Skeletal muscle satellite cell (primary cell): ENCODE results near the gene NR2F2.

Experiments used
- H3K27me3 ChIP-seq: 2 replicates; pipeline ENCODE4 v1.7.0; 2013; ENCODE audit warnings: low read length; ENCODE audit not compliant: control insufficient read depth, insufficient read depth
- H3K36me3 ChIP-seq: 2 replicates; pipeline ENCODE4 v1.7.0; 2013; ENCODE audit warnings: mild to moderate bottlenecking, control low read depth, low read length; ENCODE audit not compliant: insufficient read depth
- H3K4me1 ChIP-seq: 2 replicates; pipeline ENCODE4 v1.7.0; 2013; ENCODE audit warnings: low read length; ENCODE audit not compliant: control insufficient read depth, insufficient read depth
- H3K4me2 ChIP-seq: 2 replicates; pipeline ENCODE4 v1.7.0; 2013; ENCODE audit warnings: mild to moderate bottlenecking, low read length
- H3K4me3 ChIP-seq: 2 replicates; pipeline ENCODE4 v1.7.0; 2013; ENCODE audit warnings: low read length
- H3K9ac ChIP-seq: 2 replicates; pipeline ENCODE4 v1.7.0; 2013; ENCODE audit warnings: mild to moderate bottlenecking, low read depth, low read length, moderate library complexity
- H3K9me3 ChIP-seq: replicated peaks from 2 replicates; pipeline ENCODE4 v1.7.0; 2013; ENCODE audit warnings: mild to moderate bottlenecking, control low read depth, low read length

The NR2F2 gene

DNA sequence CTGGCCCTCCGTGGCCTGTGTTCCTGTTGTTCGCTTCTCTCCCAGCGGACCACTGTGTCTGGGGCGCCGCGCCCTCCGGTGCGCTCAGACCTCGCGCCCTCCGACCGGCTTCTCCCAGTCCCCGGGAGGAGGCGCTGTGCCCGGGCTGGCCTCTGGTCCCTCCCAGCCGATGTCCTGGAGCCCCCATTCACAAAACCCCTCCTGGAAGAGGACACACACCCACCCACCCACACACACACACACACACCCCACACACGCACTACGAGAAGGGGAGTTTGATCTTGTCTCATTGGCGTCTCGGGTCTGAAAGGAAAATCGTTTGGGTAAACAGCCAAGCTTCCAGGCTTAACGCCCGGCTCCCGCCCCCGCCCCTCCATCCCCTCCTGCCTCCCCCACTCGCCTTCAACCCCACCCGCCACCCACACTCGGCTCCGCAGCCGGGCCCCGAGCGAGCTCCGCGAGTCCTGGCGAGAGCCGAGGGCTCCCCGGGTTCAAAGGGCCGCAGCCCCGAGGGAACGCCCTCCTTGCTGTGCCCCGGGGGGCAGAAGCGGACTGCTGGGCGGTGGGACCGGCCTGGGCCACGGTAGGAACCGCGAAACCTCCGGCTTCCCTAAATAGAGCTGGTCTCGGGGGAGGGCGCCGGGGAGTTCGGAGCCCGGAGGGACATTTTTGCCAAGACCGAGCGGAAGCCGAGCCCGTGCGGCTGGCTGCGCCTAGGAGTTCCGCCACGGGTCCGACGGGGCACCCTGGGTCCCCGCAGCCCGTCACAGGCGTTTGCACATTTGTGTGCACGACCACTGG is 23.6 kb downstream of the NR2F2 start:
- Histone ChIP-seq H3K4me2 (peak overlapping the region; percentile 91), H3K27me3 (no peaks in the 10 kb centered on the region), H3K9ac (peak overlapping the region; percentile 93), H3K4me1 (peaks cover 21% of the 10 kb centered on the region), H3K9me3 (no peaks in the 10 kb centered on the region), H3K36me3 (no peaks in the 10 kb centered on the region), H3K4me3 (peak overlapping the region; percentile 88)

DNA sequence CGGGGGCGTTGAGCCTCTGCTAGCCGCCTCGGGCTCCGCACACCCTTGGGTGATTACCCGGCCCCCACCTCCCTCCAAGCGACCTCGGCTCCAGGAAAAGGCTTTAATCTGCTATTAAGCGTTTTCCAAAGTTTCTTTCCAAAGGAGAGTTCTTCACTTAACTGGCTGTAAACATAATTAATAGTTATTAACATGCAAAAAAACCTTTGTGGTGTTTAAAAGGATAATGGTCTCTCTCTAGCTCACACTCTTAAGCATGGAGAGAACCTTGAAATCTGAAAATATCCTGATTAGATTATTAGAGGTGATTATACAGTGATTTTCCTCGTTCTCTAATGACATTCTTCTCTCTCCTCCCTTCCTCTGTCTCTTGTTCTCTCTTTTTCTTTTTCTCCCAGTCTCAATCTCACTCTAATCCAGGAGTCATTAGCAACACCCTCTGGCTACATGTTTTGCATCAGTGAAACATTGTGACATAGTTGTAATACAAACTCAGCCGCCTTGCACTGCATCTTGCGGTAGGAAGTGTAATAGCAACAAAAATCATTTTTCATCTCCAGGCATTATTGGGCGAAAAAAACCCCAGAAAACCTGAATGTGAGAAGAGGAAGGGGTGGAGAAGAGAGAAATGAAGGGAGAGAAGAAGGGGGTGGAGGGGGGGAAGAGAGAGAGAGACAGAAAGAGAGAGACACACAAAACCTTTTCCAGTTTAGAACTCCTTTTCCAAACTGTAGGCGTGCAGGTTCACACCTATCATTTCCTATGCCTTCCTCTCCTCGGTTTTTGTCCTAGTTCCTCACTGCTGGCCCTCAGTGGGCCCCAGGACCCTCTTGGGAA is 24.4 kb downstream of the NR2F2 start:
- Histone ChIP-seq H3K27me3 (no peaks in the 10 kb centered on the region), H3K36me3 (no peaks in the 10 kb centered on the region), H3K9me3 (no peaks in the 10 kb centered on the region), H3K4me3 (peak overlapping the region; percentile 88), H3K4me2 (peak overlapping the region; percentile 91), H3K4me1 (peaks cover 26% of the 10 kb centered on the region), H3K9ac (peak overlapping the region; percentile 93)

DNA sequence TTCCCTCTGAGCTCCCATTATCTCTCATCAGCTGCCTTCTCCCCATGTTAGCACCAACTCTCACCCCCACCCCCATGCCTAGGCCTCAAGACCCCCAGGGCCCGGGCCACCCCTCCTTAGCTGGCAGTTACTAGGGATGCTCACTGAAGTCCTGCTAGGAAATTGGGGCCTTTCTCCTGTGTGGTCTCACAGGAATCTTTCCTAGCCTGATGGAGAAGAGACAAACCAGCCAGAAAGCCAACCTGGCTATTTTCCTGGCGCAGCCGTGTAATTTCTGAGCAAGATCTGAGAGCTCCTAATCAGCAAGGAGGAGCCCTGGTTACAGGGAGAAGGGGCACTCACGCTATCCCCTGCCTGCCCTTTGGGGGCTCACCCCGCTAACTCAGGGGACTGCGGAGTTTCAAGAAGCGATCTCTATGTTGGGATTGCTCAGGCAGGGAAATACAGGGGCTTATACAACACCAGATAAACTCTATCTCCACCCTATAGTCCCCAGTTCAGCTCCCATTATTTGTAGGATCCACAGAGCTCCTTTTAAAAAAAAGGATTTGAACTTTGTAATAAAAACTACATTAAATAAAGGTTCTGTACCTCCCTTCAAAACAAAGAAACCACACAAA is 25.2 kb downstream of the NR2F2 start:
- Histone ChIP-seq H3K4me3 (peak overlapping the region; percentile 88), H3K4me2 (peak overlapping the region; percentile 91), H3K4me1 (peaks cover 27% of the 10 kb centered on the region), H3K36me3 (no peaks in the 10 kb centered on the region), H3K9me3 (no peaks in the 10 kb centered on the region), H3K27me3 (no peaks in the 10 kb centered on the region), H3K9ac (peak overlapping the region; percentile 43)

GRCh38 chr15:96356494-96357455 is 26.3 kb downstream of the NR2F2 start:
- Histone ChIP-seq H3K4me1 (peaks cover 35% of the 10 kb centered on the region), H3K4me3 (peak overlapping the region; percentile 91), H3K36me3 (no peaks in the 10 kb centered on the region), H3K9me3 (no peaks in the 10 kb centered on the region), H3K9ac (peak overlapping the region; percentile 77), H3K4me2 (peak overlapping the region; percentile 82), H3K27me3 (no peaks in the 10 kb centered on the region)

DNA sequence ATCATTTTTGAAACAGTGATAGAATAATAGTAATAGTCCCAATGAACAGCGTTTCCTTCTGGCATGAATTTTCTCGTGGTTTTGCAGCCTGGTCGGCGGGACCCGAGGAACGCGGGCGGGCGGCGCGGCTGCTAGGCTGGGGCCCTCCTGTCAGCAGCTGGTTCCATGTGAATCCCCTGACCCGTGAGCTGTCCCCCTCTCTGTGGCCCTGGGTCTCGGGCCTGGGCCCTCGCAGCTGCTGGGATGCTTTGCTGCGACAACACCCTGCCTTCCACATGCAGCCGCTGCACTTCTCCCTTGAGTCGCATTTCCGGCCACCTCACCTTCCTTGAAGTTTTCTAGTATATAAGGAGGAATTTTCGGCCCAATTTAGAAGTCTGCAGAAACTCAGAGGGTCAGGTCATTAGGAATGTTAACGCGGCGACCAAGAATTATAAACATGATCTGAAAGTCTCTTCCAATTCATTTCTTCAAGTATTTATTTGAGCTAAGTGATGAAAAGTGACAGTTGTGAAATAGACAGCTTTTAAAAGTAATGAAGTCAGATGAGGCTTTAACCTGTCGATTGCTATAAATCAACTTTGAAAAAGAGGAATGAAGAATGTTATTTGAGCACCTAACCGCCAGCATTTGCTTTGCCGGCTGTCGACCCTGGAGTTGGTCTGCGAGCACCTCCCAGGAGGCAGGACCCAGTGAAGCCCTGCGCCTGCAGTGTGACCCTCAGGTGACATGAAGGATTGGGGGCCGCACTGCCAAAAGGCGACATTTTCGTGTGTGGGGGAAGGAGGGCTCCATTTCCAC is 27.7 kb downstream of the NR2F2 start:
- peak overlapping the region; percentile 82 for H3K4me2 ChIP-seq
- H3K4me3 ChIP-seq, result peak overlapping the region; percentile 91
- H3K36me3 ChIP-seq, result no peaks in the 10 kb centered on the region
- peaks cover 35% of the 10 kb centered on the region for H3K4me1 ChIP-seq
- no peaks in the 10 kb centered on the region for H3K27me3 ChIP-seq
- no peak overlapping the region for H3K9ac ChIP-seq
- H3K9me3 ChIP-seq, result no peaks in the 10 kb centered on the region

DNA sequence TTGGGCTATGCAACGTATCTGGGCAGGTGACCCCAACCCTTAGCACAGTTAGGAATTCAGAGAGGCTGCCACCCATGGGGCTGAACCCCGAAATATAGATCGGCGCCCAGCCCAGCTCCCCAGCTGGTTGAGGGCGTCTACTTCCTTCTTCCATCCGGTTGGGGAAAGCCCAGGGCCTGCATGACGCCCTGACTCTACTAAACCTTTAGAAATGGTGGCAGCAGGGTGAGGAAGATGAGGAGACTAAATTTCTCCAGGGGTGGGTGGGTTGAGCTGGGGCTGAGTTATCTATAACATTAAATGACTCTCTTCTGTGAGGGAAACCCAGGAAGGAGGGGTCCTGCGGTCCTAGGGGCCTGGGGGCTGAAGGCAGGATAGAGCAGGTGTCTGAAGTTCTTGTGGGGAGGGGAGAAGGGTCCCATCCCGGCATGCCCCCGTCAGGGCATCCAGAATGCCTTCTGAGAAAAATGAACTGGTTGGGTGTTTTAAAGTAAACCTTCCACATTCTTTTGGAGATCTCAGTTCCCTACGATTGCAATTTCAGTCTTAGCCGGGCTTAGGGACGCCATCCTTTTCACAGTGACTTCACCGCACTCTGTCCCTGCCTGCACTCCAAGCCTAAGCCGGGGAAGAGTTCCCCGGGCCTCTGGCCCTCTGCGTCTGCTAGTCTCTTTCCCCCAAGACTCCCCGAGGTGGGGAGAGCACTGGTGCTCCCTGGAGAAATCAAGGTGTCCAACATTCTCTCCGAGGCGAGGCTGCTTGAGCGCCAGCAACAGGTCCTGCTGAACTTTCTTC is 28.5 kb downstream of the NR2F2 start:
- Histone ChIP-seq H3K9ac (no peak overlapping the region), H3K36me3 (no peaks in the 10 kb centered on the region), H3K4me2 (peak overlapping the region; percentile 86), H3K27me3 (no peaks in the 10 kb centered on the region), H3K4me1 (peaks cover 30% of the 10 kb centered on the region), H3K4me3 (no peak overlapping the region), H3K9me3 (no peaks in the 10 kb centered on the region)

DNA sequence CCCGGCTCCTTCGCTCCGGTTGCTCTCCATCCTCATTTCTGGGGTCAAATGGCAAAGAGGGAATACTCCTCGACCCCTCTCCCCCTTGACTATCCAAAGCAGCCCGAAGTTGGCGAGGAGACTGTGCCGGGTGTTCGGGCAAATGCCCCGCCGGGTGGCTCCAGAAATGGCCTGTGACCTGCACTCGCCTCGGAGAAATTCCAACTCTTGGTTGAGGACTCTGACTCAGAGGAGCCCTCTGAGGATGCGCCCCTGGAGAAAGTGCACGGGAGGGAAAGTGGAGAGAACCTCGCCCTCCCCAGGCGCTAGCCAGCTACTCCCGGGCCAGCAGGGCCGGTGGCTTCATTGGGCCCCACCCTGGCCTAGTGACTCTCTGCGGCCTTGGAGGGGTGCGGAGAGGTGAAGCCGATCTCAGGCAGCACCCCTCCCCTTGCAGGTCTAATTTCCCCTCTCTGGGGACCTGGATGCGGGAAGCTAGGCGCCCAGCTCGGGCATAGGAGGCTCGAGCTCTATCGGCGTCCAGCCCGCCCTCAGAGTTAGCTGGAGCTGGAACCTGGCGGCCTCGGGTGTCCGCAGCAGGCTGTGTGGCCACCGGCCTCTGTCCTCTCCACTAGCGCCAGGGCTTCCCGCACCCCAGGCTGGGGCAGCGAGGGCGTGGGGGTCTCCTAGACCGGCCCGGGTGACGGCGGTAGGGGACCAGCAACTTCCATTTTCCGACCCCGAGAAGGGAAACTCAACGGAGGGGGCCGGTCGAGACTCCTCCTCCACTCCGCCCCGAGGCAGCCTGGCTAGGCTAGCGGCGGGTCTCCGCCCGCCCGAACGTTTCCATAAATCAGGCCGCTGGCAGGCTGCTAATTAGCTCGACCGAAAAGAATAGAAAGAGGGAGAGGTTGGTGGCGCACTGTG is 29.4 kb downstream of the NR2F2 start:
- Histone ChIP-seq H3K36me3 (no peaks in the 10 kb centered on the region), H3K4me2 (peak overlapping the region; percentile 86), H3K4me3 (peak overlapping the region; percentile 82), H3K27me3 (no peaks in the 10 kb centered on the region), H3K9ac (peak overlapping the region; percentile 83), H3K9me3 (no peaks in the 10 kb centered on the region), H3K4me1 (peaks cover 26% of the 10 kb centered on the region)

DNA sequence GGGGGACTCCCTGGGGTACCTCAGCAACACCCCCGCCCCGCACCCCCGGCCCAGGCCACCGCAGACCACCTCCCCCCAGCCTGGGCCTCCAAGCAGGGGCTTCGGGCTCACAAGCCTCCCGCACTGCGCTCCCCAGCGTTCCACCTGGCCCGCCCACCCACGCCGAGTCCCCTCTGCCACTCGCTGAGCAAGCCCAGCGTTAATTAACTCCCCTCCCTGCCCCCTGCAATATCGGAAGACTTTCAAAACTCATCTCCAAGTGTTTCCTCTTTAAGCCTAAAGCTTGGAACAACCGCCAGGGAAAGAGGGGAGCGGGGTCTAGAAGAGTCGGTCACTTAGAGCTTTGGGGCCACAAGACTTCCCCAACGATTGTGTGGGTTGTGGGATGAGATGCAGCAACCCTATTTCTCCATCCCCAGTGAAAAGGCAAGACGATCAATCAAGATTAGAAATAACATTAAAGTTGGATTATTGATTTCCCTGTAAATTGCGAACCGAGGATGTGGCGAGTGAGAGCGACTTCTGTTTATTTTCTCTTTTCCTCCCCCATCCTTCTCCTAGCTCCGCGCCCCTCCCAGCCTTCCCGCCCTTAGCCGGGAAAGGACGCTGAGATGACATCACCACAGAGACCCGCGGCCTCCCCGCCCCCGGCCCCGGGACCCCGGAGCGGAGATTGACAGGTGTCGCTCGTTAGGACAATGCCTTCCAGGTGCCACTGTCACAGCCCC is 30.2 kb downstream of the NR2F2 start:
- no peaks in the 10 kb centered on the region for H3K9me3 ChIP-seq
- peaks cover under 1% of the 10 kb centered on the region for H3K27me3 ChIP-seq
- peak overlapping the region; percentile 82 for H3K4me3 ChIP-seq

More for the DNA sequence above, 30.2 kb downstream of the NR2F2 start:
- Histone ChIP-seq H3K36me3 (no peaks in the 10 kb centered on the region), H3K4me1 (peaks cover 26% of the 10 kb centered on the region), H3K4me2 (peak overlapping the region; percentile 86), H3K9ac (peak overlapping the region; percentile 27)
